ENCODE results near the gene SALL4. TPM values are rescaled to one million over a fixed set of nuclear protein-coding genes. Genes with fewer than 3 reads are reported as not detected.

SALL4 gene
- total and polyA plus RNA-seq, 4 donors, result 0.16 to 3.6 (median 1.4) TPM

DNA sequence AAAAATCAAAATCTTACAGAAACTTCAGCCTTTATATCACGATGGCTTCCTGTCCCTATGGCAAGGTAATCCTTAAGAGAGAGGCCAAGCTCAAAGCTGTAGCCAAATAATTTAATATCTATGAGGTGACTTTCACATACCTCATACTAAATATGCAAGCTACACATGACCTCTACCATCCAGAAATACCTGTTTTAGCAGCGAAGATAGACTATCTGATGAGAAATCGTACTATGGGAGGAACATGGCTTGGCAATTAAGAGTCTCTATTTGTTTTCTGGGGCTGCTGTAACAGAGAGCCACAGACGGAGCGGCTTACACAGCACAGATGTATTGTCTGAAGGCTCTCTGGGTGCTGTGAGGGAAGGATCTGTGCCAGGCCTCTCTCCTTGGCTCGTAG, 31.0 kb upstream of the SALL4 start:
- 90% methylated on average over 6 of the region's 6 CpGs for WGBS

DNA sequence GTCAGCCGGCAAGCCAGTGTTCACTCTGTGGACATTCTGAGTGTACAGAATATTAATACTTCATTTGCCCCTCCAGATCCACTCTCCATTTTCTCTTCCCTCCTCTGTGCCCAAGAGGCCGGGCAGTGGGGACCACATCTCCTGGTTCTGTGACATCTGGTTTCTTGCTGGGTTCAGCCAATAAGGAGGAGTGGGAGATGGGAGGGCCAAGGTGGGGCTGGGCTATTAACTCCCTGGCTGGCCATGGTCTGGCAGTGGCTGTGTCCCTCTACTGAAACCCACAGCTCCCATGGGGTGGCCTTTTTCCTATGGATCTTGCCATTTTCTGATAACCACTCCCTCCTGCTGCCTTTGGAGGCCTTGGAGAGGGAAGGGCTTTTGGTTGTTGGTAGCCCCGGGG, 30.0 kb upstream of the SALL4 start:
- no peaks in the 10 kb centered on the region for H3K36me3 ChIP-seq (ENCODE audit: control insufficient read depth in 4 of 4, insufficient read depth in 3 of 4, low read depth in 1 of 4, low read length in 3 of 4)
- 91% methylated on average over 3 of the region's 3 CpGs for WGBS
- H3K4me1 ChIP-seq (ENCODE audit: control insufficient read depth in 4 of 4, insufficient read depth in 4 of 4, low read length in 3 of 4), result no peaks in the 10 kb centered on the region
- no peak overlapping the region for H3K27ac ChIP-seq (ENCODE audit: low read depth in 1 of 2, low read length in 2 of 2)
- no peaks in the 10 kb centered on the region for H3K9me3 ChIP-seq (ENCODE audit: control insufficient read depth in 4 of 4, low read length in 3 of 4)
- H3K9ac ChIP-seq (ENCODE audit: low read depth in 1 of 2, low read length in 2 of 2), result no peak overlapping the region
- H3K4me3 ChIP-seq (ENCODE audit: low read depth in 1 of 3, low read length in 3 of 3), result no peak overlapping the region
- no peaks in the 10 kb centered on the region for H3K27me3 ChIP-seq (ENCODE audit: control insufficient read depth in 4 of 4, insufficient read depth in 4 of 4, low read length in 3 of 4)
- DNase-seq (ENCODE audit: low spot score), result no peak
- TF ChIP-seq FOXA2 (IDR thresholded peaks at IDR 0.05), result no peak
- TF ChIP-seq SP1 (IDR thresholded peaks at IDR 0.05), result no peak
- TF ChIP-seq, protein P1, sequence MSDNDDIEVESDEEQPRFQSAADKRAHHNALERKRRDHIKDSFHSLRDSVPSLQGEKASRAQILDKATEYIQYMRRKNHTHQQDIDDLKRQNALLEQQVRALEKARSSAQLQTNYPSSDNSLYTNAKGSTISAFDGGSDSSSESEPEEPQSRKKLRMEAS (IDR thresholded peaks at IDR 0.05), result no peak
- no peak for TF ChIP-seq FOXA1 (IDR thresholded peaks at IDR 0.05)
- no peak for TF ChIP-seq JUND (IDR thresholded peaks at IDR 0.05)
- TF ChIP-seq, protein P2, sequence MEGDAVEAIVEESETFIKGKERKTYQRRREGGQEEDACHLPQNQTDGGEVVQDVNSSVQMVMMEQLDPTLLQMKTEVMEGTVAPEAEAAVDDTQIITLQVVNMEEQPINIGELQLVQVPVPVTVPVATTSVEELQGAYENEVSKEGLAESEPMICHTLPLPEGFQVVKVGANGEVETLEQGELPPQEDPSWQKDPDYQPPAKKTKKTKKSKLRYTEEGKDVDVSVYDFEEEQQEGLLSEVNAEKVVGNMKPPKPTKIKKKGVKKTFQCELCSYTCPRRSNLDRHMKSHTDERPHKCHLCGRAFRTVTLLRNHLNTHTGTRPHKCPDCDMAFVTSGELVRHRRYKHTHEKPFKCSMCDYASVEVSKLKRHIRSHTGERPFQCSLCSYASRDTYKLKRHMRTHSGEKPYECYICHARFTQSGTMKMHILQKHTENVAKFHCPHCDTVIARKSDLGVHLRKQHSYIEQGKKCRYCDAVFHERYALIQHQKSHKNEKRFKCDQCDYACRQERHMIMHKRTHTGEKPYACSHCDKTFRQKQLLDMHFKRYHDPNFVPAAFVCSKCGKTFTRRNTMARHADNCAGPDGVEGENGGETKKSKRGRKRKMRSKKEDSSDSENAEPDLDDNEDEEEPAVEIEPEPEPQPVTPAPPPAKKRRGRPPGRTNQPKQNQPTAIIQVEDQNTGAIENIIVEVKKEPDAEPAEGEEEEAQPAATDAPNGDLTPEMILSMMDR (IDR thresholded peaks at IDR 0.05; ENCODE audit: low read depth, low read length, missing input control), result no peak
- no peak for TF ChIP-seq YY1 (IDR thresholded peaks at IDR 0.05)
- no peak for TF ChIP-seq TAF1 (conservative IDR thresholded peaks at IDR 0.05)

More for the DNA sequence above, 31.0 kb upstream of the SALL4 start:
- Histone ChIP-seq H3K9ac (ENCODE audit: low read depth in 1 of 2, low read length in 2 of 2) (no peak overlapping the region), H3K27me3 (ENCODE audit: control insufficient read depth in 4 of 4, insufficient read depth in 4 of 4, low read length in 3 of 4) (no peaks in the 10 kb centered on the region), H3K27ac (ENCODE audit: low read depth in 1 of 2, low read length in 2 of 2) (no peak overlapping the region), H3K4me3 (ENCODE audit: low read depth in 1 of 3, low read length in 3 of 3) (no peak overlapping the region), H3K9me3 (ENCODE audit: control insufficient read depth in 4 of 4, low read length in 3 of 4) (no peaks in the 10 kb centered on the region), H3K36me3 (ENCODE audit: control insufficient read depth in 4 of 4, insufficient read depth in 3 of 4, low read depth in 1 of 4, low read length in 3 of 4) (no peaks in the 10 kb centered on the region), H3K4me1 (ENCODE audit: control insufficient read depth in 4 of 4, insufficient read depth in 4 of 4, low read length in 3 of 4) (no peaks in the 10 kb centered on the region)
- no peak for DNase-seq (ENCODE audit: low spot score)
- no peak for TF ChIP-seq SP1 (IDR thresholded peaks at IDR 0.05)
- no peak for TF ChIP-seq GABPA (IDR thresholded peaks at IDR 0.05 in 1 of 2, conservative IDR thresholded peaks at IDR 0.05 in 1 of 2)
- TF ChIP-seq, protein P3, sequence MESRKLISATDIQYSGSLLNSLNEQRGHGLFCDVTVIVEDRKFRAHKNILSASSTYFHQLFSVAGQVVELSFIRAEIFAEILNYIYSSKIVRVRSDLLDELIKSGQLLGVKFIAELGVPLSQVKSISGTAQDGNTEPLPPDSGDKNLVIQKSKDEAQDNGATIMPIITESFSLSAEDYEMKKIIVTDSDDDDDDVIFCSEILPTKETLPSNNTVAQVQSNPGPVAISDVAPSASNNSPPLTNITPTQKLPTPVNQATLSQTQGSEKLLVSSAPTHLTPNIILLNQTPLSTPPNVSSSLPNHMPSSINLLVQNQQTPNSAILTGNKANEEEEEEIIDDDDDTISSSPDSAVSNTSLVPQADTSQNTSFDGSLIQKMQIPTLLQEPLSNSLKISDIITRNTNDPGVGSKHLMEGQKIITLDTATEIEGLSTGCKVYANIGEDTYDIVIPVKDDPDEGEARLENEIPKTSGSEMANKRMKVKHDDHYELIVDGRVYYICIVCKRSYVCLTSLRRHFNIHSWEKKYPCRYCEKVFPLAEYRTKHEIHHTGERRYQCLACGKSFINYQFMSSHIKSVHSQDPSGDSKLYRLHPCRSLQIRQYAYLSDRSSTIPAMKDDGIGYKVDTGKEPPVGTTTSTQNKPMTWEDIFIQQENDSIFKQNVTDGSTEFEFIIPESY (IDR thresholded peaks at IDR 0.05), result no peak
- TF ChIP-seq YY1 (IDR thresholded peaks at IDR 0.05), result no peak
- no peak for TF ChIP-seq HNF4A (conservative IDR thresholded peaks at IDR 0.05)
- no peak for TF ChIP-seq TAF1 (conservative IDR thresholded peaks at IDR 0.05)
- no peak for TF ChIP-seq HNF4G (IDR thresholded peaks at IDR 0.05)
- no peak for TF ChIP-seq NR2F2 (IDR thresholded peaks at IDR 0.05)
- TF ChIP-seq FOXA2 (IDR thresholded peaks at IDR 0.05), result no peak
- TF ChIP-seq EGR1 (IDR thresholded peaks at IDR 0.05; ENCODE audit: low read depth in 2 of 2), result no peak
- TF ChIP-seq RXRA (IDR thresholded peaks at IDR 0.05), result no peak
- no peak for TF ChIP-seq FOXA1 (IDR thresholded peaks at IDR 0.05)
- TF ChIP-seq RAD21 (IDR thresholded peaks at IDR 0.05), result no peak
- TF ChIP-seq, protein P1 (IDR thresholded peaks at IDR 0.05), result no peak
- TF ChIP-seq JUND (IDR thresholded peaks at IDR 0.05), result no peak
- TF ChIP-seq, protein P2 (IDR thresholded peaks at IDR 0.05; ENCODE audit: low read depth, low read length, missing input control), result no peak
- TF ChIP-seq, protein P4, sequence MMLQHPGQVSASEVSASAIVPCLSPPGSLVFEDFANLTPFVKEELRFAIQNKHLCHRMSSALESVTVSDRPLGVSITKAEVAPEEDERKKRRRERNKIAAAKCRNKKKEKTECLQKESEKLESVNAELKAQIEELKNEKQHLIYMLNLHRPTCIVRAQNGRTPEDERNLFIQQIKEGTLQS (IDR thresholded peaks at IDR 0.05), result no peak
- TF ChIP-seq, protein P5, sequence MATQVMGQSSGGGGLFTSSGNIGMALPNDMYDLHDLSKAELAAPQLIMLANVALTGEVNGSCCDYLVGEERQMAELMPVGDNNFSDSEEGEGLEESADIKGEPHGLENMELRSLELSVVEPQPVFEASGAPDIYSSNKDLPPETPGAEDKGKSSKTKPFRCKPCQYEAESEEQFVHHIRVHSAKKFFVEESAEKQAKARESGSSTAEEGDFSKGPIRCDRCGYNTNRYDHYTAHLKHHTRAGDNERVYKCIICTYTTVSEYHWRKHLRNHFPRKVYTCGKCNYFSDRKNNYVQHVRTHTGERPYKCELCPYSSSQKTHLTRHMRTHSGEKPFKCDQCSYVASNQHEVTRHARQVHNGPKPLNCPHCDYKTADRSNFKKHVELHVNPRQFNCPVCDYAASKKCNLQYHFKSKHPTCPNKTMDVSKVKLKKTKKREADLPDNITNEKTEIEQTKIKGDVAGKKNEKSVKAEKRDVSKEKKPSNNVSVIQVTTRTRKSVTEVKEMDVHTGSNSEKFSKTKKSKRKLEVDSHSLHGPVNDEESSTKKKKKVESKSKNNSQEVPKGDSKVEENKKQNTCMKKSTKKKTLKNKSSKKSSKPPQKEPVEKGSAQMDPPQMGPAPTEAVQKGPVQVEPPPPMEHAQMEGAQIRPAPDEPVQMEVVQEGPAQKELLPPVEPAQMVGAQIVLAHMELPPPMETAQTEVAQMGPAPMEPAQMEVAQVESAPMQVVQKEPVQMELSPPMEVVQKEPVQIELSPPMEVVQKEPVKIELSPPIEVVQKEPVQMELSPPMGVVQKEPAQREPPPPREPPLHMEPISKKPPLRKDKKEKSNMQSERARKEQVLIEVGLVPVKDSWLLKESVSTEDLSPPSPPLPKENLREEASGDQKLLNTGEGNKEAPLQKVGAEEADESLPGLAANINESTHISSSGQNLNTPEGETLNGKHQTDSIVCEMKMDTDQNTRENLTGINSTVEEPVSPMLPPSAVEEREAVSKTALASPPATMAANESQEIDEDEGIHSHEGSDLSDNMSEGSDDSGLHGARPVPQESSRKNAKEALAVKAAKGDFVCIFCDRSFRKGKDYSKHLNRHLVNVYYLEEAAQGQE (IDR thresholded peaks at IDR 0.05), result no peak
